Natural killer cell (primary cell): ENCODE measurements around the gene DENR. TPM values are rescaled to one million over a fixed set of nuclear protein-coding genes. Genes with fewer than 3 reads are reported as not detected.

Experiments
- ATAC-seq, 3 donors: fragments of 150-1000 bp in 2 of 3; fragments of 200-7000 bp in 1 of 3; cut with Tn5 transposase; 1 replicate in 1 of 3; 2 replicates in 2 of 3; pipeline ENCODE4 v1.10.0; 2021; ENCODE audit warnings: mild to moderate bottlenecking in 2 of 3, moderate library complexity in 2 of 3
- DNase-seq, 2 donors: peaks; one replicate each; pipeline versions ENCODE4 v3.0.0 to v3.0.0-alpha.2; 2013 to 2021; ENCODE audit warnings: mixed read lengths in 1 of 2
- H3K27ac ChIP-seq: one replicate; pipeline ENCODE4 v1.5.1; 2013; ENCODE audit warnings: mild to moderate bottlenecking, low read length
- H3K27me3 ChIP-seq: one replicate; pipeline ENCODE4 v1.6.1; 2013; ENCODE audit warnings: low read length; ENCODE audit not compliant: control insufficient read depth, insufficient read depth
- H3K36me3 ChIP-seq: one replicate; pipeline ENCODE4 v1.6.1; 2013; ENCODE audit warnings: low read length; ENCODE audit not compliant: control insufficient read depth, insufficient read depth
- H3K4me1 ChIP-seq: one replicate; pipeline ENCODE4 v1.6.1; 2013; ENCODE audit warnings: low read length; ENCODE audit not compliant: control insufficient read depth, insufficient read depth
- H3K4me3 ChIP-seq: one replicate; pipeline ENCODE4 v1.5.1; 2013; ENCODE audit warnings: low read length
- H3K9me3 ChIP-seq: one replicate; pipeline ENCODE4 v1.6.1; 2013; ENCODE audit warnings: low read length; ENCODE audit not compliant: control insufficient read depth, insufficient read depth
- H3K27ac Mint-ChIP-seq, 2 donors: one replicate each; pipeline ENCODE4 v1.8.0; 2022; ENCODE audit warnings: mild to moderate bottlenecking in 2 of 2, mixed read lengths in 2 of 2, moderate library complexity in 1 of 2
- H3K27me3 Mint-ChIP-seq, 2 donors: one replicate each; pipeline ENCODE4 v1.8.0; 2022; ENCODE audit warnings: low read depth in 2 of 2, mixed read lengths in 2 of 2
- H3K36me3 Mint-ChIP-seq: one replicate; pipeline ENCODE4 v1.8.0; 2022; ENCODE audit warnings: mixed read lengths
- H3K4me1 Mint-ChIP-seq, 2 donors: one replicate each; pipeline ENCODE4 v1.8.0; 2022; ENCODE audit warnings: mixed read lengths in 2 of 2
- H3K4me3 Mint-ChIP-seq: one replicate; pipeline ENCODE4 v1.8.0; 2022; ENCODE audit warnings: mild to moderate bottlenecking, moderate library complexity, mixed read lengths
- H3K9me3 Mint-ChIP-seq, 2 donors: one replicate each; pipeline ENCODE4 v1.8.0; 2022; ENCODE audit warnings: mixed read lengths in 2 of 2
- CTCF ChIP-seq: fragments of 200-600 bp; IDR thresholded peaks from one replicate; pipeline ENCODE4 v1.8.0; 2022; ENCODE audit warnings: antibody characterized with exemption
- WGBS: methylation state at CpG from one replicate; pipeline ENCODE4 v1.1.7; 2013; ENCODE audit warnings: missing lambda C conversion rate; ENCODE audit not compliant: insufficient coverage; 5-methylcytosine and 5-hydroxymethylcytosine counted together
- intact Hi-C: fragments of 100-400 bp; cut with micrococcal nuclease; formaldehyde crosslinking; loops from one replicate; pipeline ENCODE4 v1.14.2; 2022
- total RNA-seq, 4 donors: library from RNA; stranded (reverse); fragments of 120-200 nt in 1 of 4; gene quantifications; one replicate each; pipeline versions ENCODE4 v1.2.3 to v1.2.4, GENCODE V29; 2013 to 2022

Gene DENR
- total RNA-seq, 3 donors from 2014 or later (not counting 1 experiment from before 2014, with no cell fraction given), result 30.5 to 42.9 (median 42.7) TPM

- H3K4me1 ChIP-seq, result no peaks in the 10 kb centered on the region
- intact Hi-C loops, result no loop called here
- H3K4me1 Mint-ChIP-seq, result no peaks in the 10 kb centered on the region
- 96% methylated on average over 4 of the region's 4 CpGs for WGBS
- H3K27ac ChIP-seq, result no peak overlapping the region
- no peak overlapping the region for H3K27ac Mint-ChIP-seq
- peaks cover 0 to 12% of the 10 kb centered on the region in 2 donors for H3K27me3 Mint-ChIP-seq
- H3K4me3 ChIP-seq, result no peak overlapping the region
- DNase-seq (no peak), ATAC-seq (no peak)
- TF ChIP-seq CTCF, result no peak
- no peaks in the 10 kb centered on the region for H3K27me3 ChIP-seq
- no peaks in the 10 kb centered on the region for H3K9me3 Mint-ChIP-seq
- no peaks in the 10 kb centered on the region for H3K36me3 ChIP-seq
- no peaks in the 10 kb centered on the region for H3K9me3 ChIP-seq
- H3K4me3 Mint-ChIP-seq, result no peak overlapping the region
- no peaks in the 10 kb centered on the region for H3K36me3 Mint-ChIP-seq
Measured at GRCh38 chr12:122732611-122733010, 20.0 kb upstream of the DENR start.

DNA sequence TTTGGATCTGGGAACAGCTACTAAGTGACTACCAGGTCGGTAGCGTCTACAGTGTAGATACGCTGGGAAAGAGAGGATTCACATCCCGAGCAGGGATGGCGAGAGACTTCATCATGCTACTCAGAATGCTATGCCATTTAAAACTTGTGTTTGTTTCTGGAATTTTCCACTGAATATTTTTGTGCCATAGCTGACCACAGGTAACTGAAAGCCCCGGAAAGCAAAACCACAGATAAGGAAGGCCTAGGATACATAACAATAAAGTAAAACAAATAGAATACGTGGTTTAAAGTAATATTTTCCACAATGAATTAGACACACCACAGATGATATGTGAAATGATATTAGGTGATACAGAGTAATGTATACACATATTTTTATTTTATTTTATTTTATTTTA is 14.1 kb upstream of the DENR start:
- H3K4me1 Mint-ChIP-seq, result no peaks in the 10 kb centered on the region
- H3K4me3 Mint-ChIP-seq, result no peak overlapping the region
- ATAC-seq, result no peak
- Histone ChIP-seq H3K9me3 (no peaks in the 10 kb centered on the region), H3K27ac (no peak overlapping the region), H3K36me3 (no peaks in the 10 kb centered on the region), H3K4me3 (no peak overlapping the region), H3K27me3 (no peaks in the 10 kb centered on the region), H3K4me1 (no peaks in the 10 kb centered on the region)
- TF ChIP-seq CTCF, result no peak
- no peaks in the 10 kb centered on the region for H3K9me3 Mint-ChIP-seq
- 95% methylated on average over 5 of the region's 7 CpGs for WGBS
- no peak overlapping the region for H3K27ac Mint-ChIP-seq
- peaks cover 0 to 5% of the 10 kb centered on the region in 2 donors for H3K27me3 Mint-ChIP-seq
- intact Hi-C loops, result no loop called here
- H3K36me3 Mint-ChIP-seq, result no peaks in the 10 kb centered on the region
- DNase-seq, result no peak

DNA sequence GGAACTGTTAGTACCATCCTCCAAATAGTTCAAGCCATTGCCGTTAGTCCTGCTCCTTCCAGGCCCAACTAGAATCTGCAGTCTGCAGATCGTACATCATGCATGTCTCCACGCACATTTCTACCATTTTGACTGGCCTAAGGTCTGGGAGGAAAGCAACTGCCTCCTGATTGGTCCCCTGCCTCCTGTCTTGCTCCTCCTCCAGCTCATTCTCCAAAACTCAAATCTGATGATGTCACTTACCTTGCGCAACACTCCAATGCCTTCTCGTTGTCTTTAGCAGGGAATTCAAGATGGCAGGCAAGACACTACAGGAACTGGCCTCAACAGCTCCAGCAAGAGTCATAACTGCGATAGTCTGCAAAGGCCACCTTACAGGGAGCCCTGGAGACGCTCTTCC is 12.3 kb upstream of the DENR start:
- Histone ChIP-seq H3K36me3 (no peaks in the 10 kb centered on the region), H3K9me3 (no peaks in the 10 kb centered on the region), H3K27ac (no peak overlapping the region), H3K4me1 (no peaks in the 10 kb centered on the region), H3K4me3 (no peak overlapping the region), H3K27me3 (no peaks in the 10 kb centered on the region)
- intact Hi-C loops, result no loop called here
- H3K9me3 Mint-ChIP-seq, result no peaks in the 10 kb centered on the region
- no peak for TF ChIP-seq CTCF
- ATAC-seq (no peak), DNase-seq (no peak)
- no peak overlapping the region for H3K4me3 Mint-ChIP-seq
- H3K36me3 Mint-ChIP-seq, result no peaks in the 10 kb centered on the region
- no peaks in the 10 kb centered on the region for H3K4me1 Mint-ChIP-seq
- 97% methylated on average over 7 of the region's 7 CpGs for WGBS
- no peak overlapping the region for H3K27ac Mint-ChIP-seq
- H3K27me3 Mint-ChIP-seq, result peaks cover 0 to 3% of the 10 kb centered on the region in 2 donors

DNA sequence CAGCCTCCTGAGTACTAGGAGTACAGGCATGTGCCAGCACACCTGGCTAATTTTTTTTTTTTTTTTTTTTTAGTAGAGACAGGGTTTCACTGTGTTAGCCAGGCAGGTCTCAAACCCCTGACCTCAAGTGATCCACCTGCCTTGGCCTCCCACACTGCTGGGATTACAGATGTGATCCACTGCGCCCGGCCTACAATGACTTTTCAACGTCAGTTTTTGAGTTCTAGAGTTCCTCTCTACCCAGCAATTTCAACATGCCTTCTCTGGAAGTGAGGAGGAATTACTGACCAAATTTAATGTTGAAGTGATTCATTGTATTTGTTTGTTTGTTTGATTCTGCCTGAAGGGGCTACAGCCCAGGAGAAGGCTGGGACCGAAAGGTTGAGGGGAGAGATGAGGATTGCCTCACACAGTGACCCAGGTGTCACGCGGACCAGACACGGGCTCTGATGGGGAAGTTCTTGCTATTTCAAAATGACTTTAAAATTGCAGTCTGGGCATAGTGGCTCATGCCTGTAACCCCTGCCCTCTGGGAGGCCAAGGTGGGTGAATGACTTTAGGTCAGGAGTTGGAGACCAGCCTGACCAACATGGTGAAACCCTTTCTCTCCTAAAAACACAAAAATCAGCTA is 8.6 kb upstream of the DENR start:
- H3K27me3 Mint-ChIP-seq, result no peaks in the 10 kb centered on the region

More for the DNA sequence above, 8.6 kb upstream of the DENR start:
- Histone ChIP-seq H3K9me3 (no peaks in the 10 kb centered on the region), H3K36me3 (no peaks in the 10 kb centered on the region), H3K27me3 (no peaks in the 10 kb centered on the region), H3K4me1 (no peaks in the 10 kb centered on the region), H3K4me3 (no peak overlapping the region), H3K27ac (no peak overlapping the region)
- intact Hi-C loops, result no loop called here
- DNase-seq (no peak), ATAC-seq (peak in 1 of 3 donors; percentile 39)
- WGBS, result 86% methylated on average over 7 of the region's 7 CpGs
- no peak for TF ChIP-seq CTCF
- Mint-ChIP-seq H3K27ac (peak overlapping the region in 1 of 2 donors; percentile 16), H3K36me3 (no peaks in the 10 kb centered on the region), H3K9me3 (no peaks in the 10 kb centered on the region), H3K4me3 (no peak overlapping the region), H3K4me1 (no peaks in the 10 kb centered on the region)
